Neural cell (in vitro differentiated cells): ENCODE measurements around the gene CRTC1. TPM values are rescaled to one million over a fixed set of nuclear protein-coding genes. Genes with fewer than 3 reads are reported as not detected.

ENCODE experiments used
- H2AFZ ChIP-seq: fragments of 200-600, 300-800 bp; sonication (generic), shearing (Covaris generic); 2 replicates; pipeline ENCODE4 v1.6.0; 2014; ENCODE audit warnings: low read depth, mild to moderate bottlenecking, antibody characterized with exemption, low read length, moderate library complexity
- H3F3A ChIP-seq: fragments of 200-600 bp; shearing (Covaris generic); 2 replicates; pipeline ENCODE4 v1.6.1; 2016; ENCODE audit warnings: mild to moderate bottlenecking, moderate library complexity, mixed read lengths, antibody characterized with exemption, low read length; ENCODE audit not compliant: insufficient read depth, poor library complexity, severe bottlenecking
- H3K27ac ChIP-seq: fragments of 200-600, 300-800 bp; sonication (generic), shearing (Covaris generic); 2 replicates; pipeline ENCODE4 v1.5.1; 2014; ENCODE audit warnings: mild to moderate bottlenecking, low read length, moderate library complexity
- H3K27me3 ChIP-seq: fragments of 300-800, 200-600 bp; sonication (generic), shearing (Covaris generic); 2 replicates; pipeline ENCODE4 v1.6.0; 2014; ENCODE audit warnings: mild to moderate bottlenecking, low read depth, low read length, moderate library complexity; ENCODE audit not compliant: insufficient read depth
- H3K36me3 ChIP-seq: fragments of 300-800, 200-600 bp; sonication (generic), shearing (Covaris generic); 2 replicates; pipeline ENCODE4 v1.5.1; 2014; ENCODE audit warnings: mild to moderate bottlenecking, antibody characterized with exemption, low read length, moderate library complexity; ENCODE audit not compliant: insufficient read depth
- H3K4me2 ChIP-seq: fragments of 300-800, 200-600 bp; sonication (generic), shearing (Covaris generic); 2 replicates; pipeline ENCODE4 v1.6.0; 2014; ENCODE audit warnings: mild to moderate bottlenecking, low read length
- H3K4me3 ChIP-seq: fragments of 300-800, 200-600 bp; sonication (generic), shearing (Covaris generic); 2 replicates; pipeline ENCODE4 v1.5.1; 2014; ENCODE audit warnings: mild to moderate bottlenecking, low read length, moderate library complexity
- H3K79me2 ChIP-seq: fragments of 200-600 bp; shearing (Covaris generic); replicated peaks from 2 replicates; pipeline ENCODE4 v1.6.0; 2014; ENCODE audit warnings: mild to moderate bottlenecking, low read length, moderate library complexity; ENCODE audit not compliant: insufficient read depth
- H3K9ac ChIP-seq: fragments of 300-800, 200-600 bp; sonication (generic), shearing (Covaris generic); 2 replicates; pipeline ENCODE4 v1.6.1; 2016; ENCODE audit warnings: mild to moderate bottlenecking, low read length, mixed read lengths
- H3K9me2 ChIP-seq: fragments of 200-600 bp; shearing (Covaris generic); 2 replicates; pipeline ENCODE4 v1.6.1; 2016; ENCODE audit warnings: mild to moderate bottlenecking, low read length, mixed read lengths; ENCODE audit not compliant: insufficient read depth
- H3K9me3 ChIP-seq: fragments of 200-600, 300-800 bp; sonication (generic), shearing (Covaris generic); 2 replicates; pipeline ENCODE4 v1.6.1; 2016; ENCODE audit warnings: mild to moderate bottlenecking, mixed run types, low read length, moderate library complexity, mixed read lengths
- H4K20me1 ChIP-seq: fragments of 200-600 bp; shearing (Covaris generic); 2 replicates; pipeline ENCODE4 v1.6.1; 2016; ENCODE audit warnings: mild to moderate bottlenecking, mixed run types; ENCODE audit not compliant: insufficient read depth
- EP300 ChIP-seq: fragments of 450-650 bp; conservative IDR thresholded peaks from 2 replicates; pipeline ENCODE4 v1.6.1; 2014; ENCODE audit warnings: antibody characterized with exemption, mild to moderate bottlenecking, moderate library complexity; ENCODE audit not compliant: poor library complexity, severe bottlenecking
- EZH2 ChIP-seq: fragments of 200-600, 300-800 bp; shearing (Covaris generic), sonication (generic); IDR thresholded peaks from 2 replicates; pipeline ENCODE4 v1.6.1; 2014; ENCODE audit warnings: antibody characterized with exemption, low read length, borderline replicate concordance, mild to moderate bottlenecking; ENCODE audit not compliant: insufficient read depth, poor library complexity, severe bottlenecking
- MXI1 ChIP-seq: fragments of 450-650 bp; conservative IDR thresholded peaks from 2 replicates; pipeline ENCODE4 v1.6.1; 2014; ENCODE audit warnings: antibody characterized with exemption, mild to moderate bottlenecking; ENCODE audit not compliant: poor library complexity, severe bottlenecking
- POLR2AphosphoS5 ChIP-seq: IDR thresholded peaks from 2 replicates; pipeline ENCODE4 v1.6.1; 2012
- RAD21 ChIP-seq: fragments of 450-650 bp; conservative IDR thresholded peaks from 2 replicates; pipeline ENCODE4 v1.6.1; 2014; ENCODE audit warnings: antibody characterized with exemption, mild to moderate bottlenecking, moderate library complexity
- SMC3 ChIP-seq: fragments of 450-650 bp; conservative IDR thresholded peaks from 2 replicates; pipeline ENCODE4 v1.6.1; 2014; ENCODE audit warnings: antibody characterized with exemption, mild to moderate bottlenecking, moderate library complexity; ENCODE audit not compliant: poor library complexity
- TAF1 ChIP-seq: IDR thresholded peaks from 2 replicates; pipeline ENCODE4 v1.6.1; 2012; ENCODE audit warnings: low read depth
- polyA plus RNA-seq: library from polyadenylated mRNA; depleted of rRNA; stranded (reverse); fragments of >200 nt; gene quantifications from 2 replicates; pipeline ENCODE4 v1.2.3, GENCODE V29; 2014
- TF ChIP-seq, protein P1 (sequence below): IDR thresholded peaks from 2 replicates; pipeline ENCODE4 v1.6.1; 2012; ENCODE audit warnings: borderline replicate concordance
- TF ChIP-seq, protein P2 (sequence below): fragments of 450-650 bp; IDR thresholded peaks from 2 replicates; pipeline ENCODE4 v1.5.1; 2014; ENCODE audit warnings: antibody characterized with exemption, mild to moderate bottlenecking, moderate library complexity; ENCODE audit not compliant: poor library complexity, severe bottlenecking

The CRTC1 gene
- polyA plus RNA-seq, 1 donor from 2014 or later = 10.4 TPM

DNA sequence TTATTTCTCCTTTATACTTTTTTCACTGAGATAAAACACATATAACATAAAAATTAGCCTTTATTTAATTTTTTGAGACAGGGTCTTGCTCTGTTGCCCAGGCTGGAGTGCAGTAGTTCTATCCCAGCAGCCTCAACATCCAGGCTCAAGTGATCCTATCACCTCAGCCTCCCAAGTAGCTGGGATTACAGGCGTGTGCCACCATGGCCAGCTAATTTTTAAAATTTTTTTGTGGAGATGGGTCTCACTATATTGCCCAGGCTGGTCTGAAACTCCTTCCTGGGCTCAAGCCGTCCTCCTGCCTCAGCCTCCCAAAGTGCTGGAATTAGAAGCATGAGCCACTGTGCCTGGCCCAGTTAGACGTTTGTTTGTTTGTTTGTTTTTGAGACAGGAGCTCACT is 28.4 kb downstream of the CRTC1 start:
- no peaks in the 10 kb centered on the region for H3K9me3 ChIP-seq
- H3K79me2 ChIP-seq = peaks cover 7% of the 10 kb centered on the region
- TF ChIP-seq SMC3 (no peak), EP300 (no peak), TAF1 (no peak), RAD21 (no peak), POLR2AphosphoS5 (no peak), EZH2 (no peak), MXI1 (no peak)
- TF ChIP-seq, protein P1, sequence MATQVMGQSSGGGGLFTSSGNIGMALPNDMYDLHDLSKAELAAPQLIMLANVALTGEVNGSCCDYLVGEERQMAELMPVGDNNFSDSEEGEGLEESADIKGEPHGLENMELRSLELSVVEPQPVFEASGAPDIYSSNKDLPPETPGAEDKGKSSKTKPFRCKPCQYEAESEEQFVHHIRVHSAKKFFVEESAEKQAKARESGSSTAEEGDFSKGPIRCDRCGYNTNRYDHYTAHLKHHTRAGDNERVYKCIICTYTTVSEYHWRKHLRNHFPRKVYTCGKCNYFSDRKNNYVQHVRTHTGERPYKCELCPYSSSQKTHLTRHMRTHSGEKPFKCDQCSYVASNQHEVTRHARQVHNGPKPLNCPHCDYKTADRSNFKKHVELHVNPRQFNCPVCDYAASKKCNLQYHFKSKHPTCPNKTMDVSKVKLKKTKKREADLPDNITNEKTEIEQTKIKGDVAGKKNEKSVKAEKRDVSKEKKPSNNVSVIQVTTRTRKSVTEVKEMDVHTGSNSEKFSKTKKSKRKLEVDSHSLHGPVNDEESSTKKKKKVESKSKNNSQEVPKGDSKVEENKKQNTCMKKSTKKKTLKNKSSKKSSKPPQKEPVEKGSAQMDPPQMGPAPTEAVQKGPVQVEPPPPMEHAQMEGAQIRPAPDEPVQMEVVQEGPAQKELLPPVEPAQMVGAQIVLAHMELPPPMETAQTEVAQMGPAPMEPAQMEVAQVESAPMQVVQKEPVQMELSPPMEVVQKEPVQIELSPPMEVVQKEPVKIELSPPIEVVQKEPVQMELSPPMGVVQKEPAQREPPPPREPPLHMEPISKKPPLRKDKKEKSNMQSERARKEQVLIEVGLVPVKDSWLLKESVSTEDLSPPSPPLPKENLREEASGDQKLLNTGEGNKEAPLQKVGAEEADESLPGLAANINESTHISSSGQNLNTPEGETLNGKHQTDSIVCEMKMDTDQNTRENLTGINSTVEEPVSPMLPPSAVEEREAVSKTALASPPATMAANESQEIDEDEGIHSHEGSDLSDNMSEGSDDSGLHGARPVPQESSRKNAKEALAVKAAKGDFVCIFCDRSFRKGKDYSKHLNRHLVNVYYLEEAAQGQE = no peak
- TF ChIP-seq, protein P2, sequence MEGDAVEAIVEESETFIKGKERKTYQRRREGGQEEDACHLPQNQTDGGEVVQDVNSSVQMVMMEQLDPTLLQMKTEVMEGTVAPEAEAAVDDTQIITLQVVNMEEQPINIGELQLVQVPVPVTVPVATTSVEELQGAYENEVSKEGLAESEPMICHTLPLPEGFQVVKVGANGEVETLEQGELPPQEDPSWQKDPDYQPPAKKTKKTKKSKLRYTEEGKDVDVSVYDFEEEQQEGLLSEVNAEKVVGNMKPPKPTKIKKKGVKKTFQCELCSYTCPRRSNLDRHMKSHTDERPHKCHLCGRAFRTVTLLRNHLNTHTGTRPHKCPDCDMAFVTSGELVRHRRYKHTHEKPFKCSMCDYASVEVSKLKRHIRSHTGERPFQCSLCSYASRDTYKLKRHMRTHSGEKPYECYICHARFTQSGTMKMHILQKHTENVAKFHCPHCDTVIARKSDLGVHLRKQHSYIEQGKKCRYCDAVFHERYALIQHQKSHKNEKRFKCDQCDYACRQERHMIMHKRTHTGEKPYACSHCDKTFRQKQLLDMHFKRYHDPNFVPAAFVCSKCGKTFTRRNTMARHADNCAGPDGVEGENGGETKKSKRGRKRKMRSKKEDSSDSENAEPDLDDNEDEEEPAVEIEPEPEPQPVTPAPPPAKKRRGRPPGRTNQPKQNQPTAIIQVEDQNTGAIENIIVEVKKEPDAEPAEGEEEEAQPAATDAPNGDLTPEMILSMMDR = no peak
- no peak overlapping the region for H3K27ac ChIP-seq
- H3K27me3 ChIP-seq = no peaks in the 10 kb centered on the region
- no peak overlapping the region for H2AFZ ChIP-seq
- no peak overlapping the region for H3K4me3 ChIP-seq
- no peak overlapping the region for H3K4me2 ChIP-seq
- H3K36me3 ChIP-seq = no peaks in the 10 kb centered on the region
- no peak overlapping the region for H3K9ac ChIP-seq
- H3K9me2 ChIP-seq = no peaks in the 10 kb centered on the region
- no peaks in the 10 kb centered on the region for H4K20me1 ChIP-seq
- H3F3A ChIP-seq = no peaks in the 10 kb centered on the region

DNA sequence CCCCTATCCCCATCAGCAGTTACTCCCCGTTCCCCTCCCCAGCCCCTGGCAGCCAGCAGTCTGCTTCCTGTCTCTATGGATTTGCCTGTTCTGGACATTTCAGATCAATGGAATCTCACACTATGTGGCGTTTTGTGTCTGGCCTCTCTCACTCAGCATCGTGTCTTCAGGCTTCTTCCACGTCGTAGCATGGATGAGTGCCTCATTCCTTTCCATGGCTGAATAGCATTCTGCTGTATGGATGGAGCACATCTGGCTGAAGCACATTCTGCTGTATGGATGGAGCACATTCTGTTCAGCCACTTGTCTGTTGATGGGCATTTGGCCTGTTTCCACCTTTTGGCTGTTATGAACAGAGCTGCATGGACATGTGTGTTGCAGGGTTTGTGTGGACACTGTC is 29.5 kb downstream of the CRTC1 start:
- no peak overlapping the region for H3K4me3 ChIP-seq
- TF ChIP-seq, protein P2 = no peak
- TF ChIP-seq, protein P1 = no peak
- TF ChIP-seq MXI1 = no peak
- no peak for TF ChIP-seq EZH2
- no peak for TF ChIP-seq POLR2AphosphoS5
- TF ChIP-seq TAF1 = no peak
- TF ChIP-seq RAD21 = no peak
- no peak for TF ChIP-seq EP300
- no peak for TF ChIP-seq SMC3
- no peak overlapping the region for H3K4me2 ChIP-seq
- no peaks in the 10 kb centered on the region for H3F3A ChIP-seq
- H3K9me3 ChIP-seq = no peaks in the 10 kb centered on the region
- H3K9ac ChIP-seq = no peak overlapping the region
- H2AFZ ChIP-seq = no peak overlapping the region
- H3K79me2 ChIP-seq = no peaks in the 10 kb centered on the region
- H3K27me3 ChIP-seq = no peaks in the 10 kb centered on the region
- H4K20me1 ChIP-seq = no peaks in the 10 kb centered on the region
- no peaks in the 10 kb centered on the region for H3K9me2 ChIP-seq
- no peaks in the 10 kb centered on the region for H3K36me3 ChIP-seq
- H3K27ac ChIP-seq = no peak overlapping the region
